ENCODE data around the gene METTL8. TPM values are rescaled to one million over a fixed set of nuclear protein-coding genes. Genes with fewer than 3 reads are reported as not detected.

METTL8 gene
- polyA plus RNA-seq, 2 of the 4 experiments (the other 2 are of a cell fraction) = 21.8 to 58.3 TPM

DNA sequence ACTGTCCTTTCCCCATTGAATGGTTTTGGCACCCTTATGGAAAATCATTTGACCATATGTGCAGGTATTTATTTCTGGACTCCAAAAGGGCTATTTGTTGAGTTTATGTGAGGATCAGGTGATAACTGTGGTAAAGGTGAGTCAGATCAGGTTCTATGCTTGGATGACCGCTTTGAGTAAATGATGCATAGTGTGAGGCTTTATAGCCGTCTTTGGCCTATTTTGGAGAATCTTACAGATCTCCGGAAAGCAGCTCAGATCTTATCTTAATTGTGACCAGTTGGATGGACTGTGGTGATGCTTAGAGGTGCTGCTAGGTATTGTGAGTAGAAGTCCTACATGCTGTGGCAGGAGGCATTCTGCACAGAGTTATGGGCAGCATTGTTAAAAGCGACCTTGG, 126.2 kb downstream of the METTL8 start:
- Histone ChIP-seq H3K4me1 (no peaks in the 10 kb centered on the region), H3K27ac (no peak overlapping the region), H3K4me3 (no peak overlapping the region), H3K4me2 (no peak overlapping the region), H3K9me3 (peaks cover 8% of the 10 kb centered on the region)
- TF ChIP-seq ZSCAN20 (CRISPR knock-in tag; IDR thresholded peaks at IDR 0.05) (no peak), HOXB13 (CRISPR knock-in tag; IDR thresholded peaks at IDR 0.05; ENCODE audit: low read depth) (no peak), MAFK (IDR thresholded peaks at IDR 0.05; ENCODE audit: partially characterized antibody) (no peak)
- TF ChIP-seq, protein P1, sequence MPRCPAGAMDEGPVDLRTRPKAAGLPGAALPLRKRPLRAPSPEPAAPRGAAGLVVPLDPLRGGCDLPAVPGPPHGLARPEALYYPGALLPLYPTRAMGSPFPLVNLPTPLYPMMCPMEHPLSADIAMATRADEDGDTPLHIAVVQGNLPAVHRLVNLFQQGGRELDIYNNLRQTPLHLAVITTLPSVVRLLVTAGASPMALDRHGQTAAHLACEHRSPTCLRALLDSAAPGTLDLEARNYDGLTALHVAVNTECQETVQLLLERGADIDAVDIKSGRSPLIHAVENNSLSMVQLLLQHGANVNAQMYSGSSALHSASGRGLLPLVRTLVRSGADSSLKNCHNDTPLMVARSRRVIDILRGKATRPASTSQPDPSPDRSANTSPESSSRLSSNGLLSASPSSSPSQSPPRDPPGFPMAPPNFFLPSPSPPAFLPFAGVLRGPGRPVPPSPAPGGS (IDR thresholded peaks at IDR 0.05) = no peak
- DNase-seq (ENCODE audit: low read depth in 1 of 2, low spot score in 1 of 2) (no peak), FAIRE-seq (no peak), ATAC-seq (no peak)
- POLR2A ChIA-PET = no interaction called here
- CTCF ChIA-PET = no interaction called here
- WGBS (ENCODE audit: missing lambda C conversion rate) = 96% methylated on average over 4 of the region's 4 CpGs

- POLR2A ChIA-PET = no interaction called here
- H3K27ac ChIP-seq = no peak overlapping the region
- no peaks in the 10 kb centered on the region for H3K4me1 ChIP-seq
- no peak for ATAC-seq
- H3K4me2 ChIP-seq = no peak overlapping the region
- FAIRE-seq = no peak
- no peak for TF ChIP-seq HOXB13 (CRISPR knock-in tag; IDR thresholded peaks at IDR 0.05; ENCODE audit: low read depth)
- TF ChIP-seq FOXS1 (CRISPR knock-in tag; IDR thresholded peaks at IDR 0.05) = no peak
- TF ChIP-seq NFE2L2 (conservative IDR thresholded peaks at IDR 0.05; ENCODE audit: low read length) = no peak
- TF ChIP-seq ZFP36 (IDR thresholded peaks at IDR 0.05; ENCODE audit: borderline replicate concordance, partially characterized antibody) = no peak
- TF ChIP-seq PHF8 (IDR thresholded peaks at IDR 0.05; ENCODE audit: borderline replicate concordance, low read depth) = no peak
- TF ChIP-seq RARB (CRISPR knock-in tag; IDR thresholded peaks at IDR 0.05) = no peak
- no peak for TF ChIP-seq NPAS2 (CRISPR knock-in tag; IDR thresholded peaks at IDR 0.05; ENCODE audit: borderline replicate concordance)
- TF ChIP-seq ZC3H11A (IDR thresholded peaks at IDR 0.05) = no peak
- TF ChIP-seq SREBF2 (IDR thresholded peaks at IDR 0.05) = no peak
- no peak for TF ChIP-seq PBX3 (IDR thresholded peaks at IDR 0.05)
- no peak for TF ChIP-seq ZSCAN20 (CRISPR knock-in tag; IDR thresholded peaks at IDR 0.05)
- TF ChIP-seq MYC (IDR thresholded peaks at IDR 0.05; ENCODE audit: borderline replicate concordance, low read length) = no peak
- TF ChIP-seq SMC3 (IDR thresholded peaks at IDR 0.05) = no peak
- TF ChIP-seq EHMT2 (IDR thresholded peaks at IDR 0.05; ENCODE audit: low read depth) = no peak
- TF ChIP-seq JUN (IDR thresholded peaks at IDR 0.05) = no peak
- no peak for TF ChIP-seq EP300 (IDR thresholded peaks at IDR 0.05)
- TF ChIP-seq CBX2 (IDR thresholded peaks at IDR 0.05; ENCODE audit: borderline replicate concordance, low read depth) = no peak
- no peak overlapping the region for H3K4me3 ChIP-seq
- CTCF ChIA-PET = no interaction called here
- WGBS (ENCODE audit: missing lambda C conversion rate) = 96% methylated on average over 2 of the region's 2 CpGs
- H3K9me3 ChIP-seq = no peaks in the 10 kb centered on the region
- DNase-seq (ENCODE audit: low read depth in 1 of 2, low spot score in 1 of 2) = no peak
These were observed 135.8 kb downstream of the METTL8 start for GRCh38 chr2:171297956-171298355.

DNA sequence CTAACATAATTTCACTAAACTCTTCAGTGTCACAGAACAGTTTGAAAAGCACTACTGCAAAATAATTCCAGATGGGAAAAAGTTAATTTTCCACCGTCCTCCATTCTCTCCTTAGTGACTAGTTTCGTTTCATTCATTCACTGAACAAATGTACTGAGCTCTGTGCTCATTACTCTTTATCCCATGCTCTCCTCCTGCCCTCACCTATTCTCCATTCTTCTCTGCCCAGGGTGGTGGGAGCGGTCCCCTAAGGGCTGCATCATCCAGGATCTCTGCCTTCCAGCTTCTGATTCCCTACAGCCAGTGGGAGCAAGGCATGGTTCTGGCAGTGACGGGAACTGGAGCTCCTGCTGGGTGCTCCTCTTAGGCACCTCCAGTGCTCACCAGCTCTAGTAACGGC, 139.2 kb downstream of the METTL8 start:
- H3K4me1 ChIP-seq = no peaks in the 10 kb centered on the region
- no peaks in the 10 kb centered on the region for H3K9me3 ChIP-seq
- no peak for ATAC-seq
- DNase-seq (ENCODE audit: low read depth in 1 of 2, low spot score in 1 of 2) = no peak
- FAIRE-seq = no peak
- WGBS (ENCODE audit: missing lambda C conversion rate) = 83% methylated on average over 5 of the region's 5 CpGs
- TF ChIP-seq CHD4 (IDR thresholded peaks at IDR 0.05; ENCODE audit: borderline replicate concordance) = no peak
- TF ChIP-seq ZC3H11A (IDR thresholded peaks at IDR 0.05) = no peak
- TF ChIP-seq POLR2AphosphoS2 (conservative IDR thresholded peaks at IDR 0.05; ENCODE audit: low read length) = no peak
- TF ChIP-seq CBX2 (IDR thresholded peaks at IDR 0.05; ENCODE audit: borderline replicate concordance, low read depth) = no peak
- TF ChIP-seq TFCP2L1 (CRISPR knock-in tag; IDR thresholded peaks at IDR 0.05) = no peak
- no peak for TF ChIP-seq RNF2 (IDR thresholded peaks at IDR 0.05; ENCODE audit: borderline replicate concordance, low read depth)
- no peak for TF ChIP-seq HDAC2 (IDR thresholded peaks at IDR 0.05)
- TF ChIP-seq RARB (CRISPR knock-in tag; IDR thresholded peaks at IDR 0.05) = no peak
- no peak for TF ChIP-seq HEYL (CRISPR knock-in tag; IDR thresholded peaks at IDR 0.05)
- TF ChIP-seq JUNB (IDR thresholded peaks at IDR 0.05) = no peak
- TF ChIP-seq HOXB13 (CRISPR knock-in tag; IDR thresholded peaks at IDR 0.05; ENCODE audit: low read depth) = no peak
- no peak for TF ChIP-seq EHF (CRISPR knock-in tag; IDR thresholded peaks at IDR 0.05)
- no peak for TF ChIP-seq MYC (IDR thresholded peaks at IDR 0.05; ENCODE audit: borderline replicate concordance, low read length)
- no peak for TF ChIP-seq SREBF2 (IDR thresholded peaks at IDR 0.05)
- H3K4me2 ChIP-seq = no peak overlapping the region
- ChIA-PET POLR2A (no interaction called here), CTCF (no interaction called here)
- H3K27ac ChIP-seq = no peak overlapping the region
- no peak overlapping the region for H3K4me3 ChIP-seq

Data from A549 (cell line).